H9 (cell line): ENCODE results near the gene TOR1AIP1. TPM values are rescaled to one million over a fixed set of nuclear protein-coding genes. Genes with fewer than 3 reads are reported as not detected.

ENCODE experiments used
- DNase-seq: peaks from one replicate; pipeline ENCODE4 v3.0.0-alpha.2; 2017
- H2AFZ ChIP-seq: one replicate; pipeline ENCODE4 v1.6.1; 2013; ENCODE audit warnings: mild to moderate bottlenecking, low read length, control low read depth, moderate library complexity
- H2AK5ac ChIP-seq: 2 replicates; pipeline ENCODE4 v1.6.1; 2013; ENCODE audit warnings: low read length, control low read depth, mixed read lengths; ENCODE audit not compliant: insufficient read length
- H2BK120ac ChIP-seq: one replicate; pipeline ENCODE4 v1.6.1; 2013; ENCODE audit warnings: low read depth, mild to moderate bottlenecking, low read length, control low read depth, inconsistent platforms; ENCODE audit not compliant: poor library complexity, severe bottlenecking
- H2BK12ac ChIP-seq: 2 replicates; pipeline ENCODE4 v1.6.1; 2013; ENCODE audit warnings: low read length, control low read depth, mixed read lengths, low read depth; ENCODE audit not compliant: insufficient read length
- H2BK15ac ChIP-seq: 2 replicates; pipeline ENCODE4 v1.6.1; 2013; ENCODE audit warnings: low read depth, low read length, control low read depth
- H2BK20ac ChIP-seq: one replicate; pipeline ENCODE4 v1.6.1; 2013; ENCODE audit warnings: low read depth, mild to moderate bottlenecking, low read length, control low read depth, inconsistent platforms; ENCODE audit not compliant: poor library complexity, severe bottlenecking
- H2BK5ac ChIP-seq: 2 replicates; pipeline ENCODE4 v1.6.1; 2013; ENCODE audit warnings: low read length, control low read depth, mixed read lengths; ENCODE audit not compliant: insufficient read length
- H3K14ac ChIP-seq: 2 replicates; pipeline ENCODE4 v1.6.1; 2013; ENCODE audit warnings: low read length, control low read depth; ENCODE audit not compliant: insufficient read depth
- H3K18ac ChIP-seq: 2 replicates; pipeline ENCODE4 v1.6.1; 2013; ENCODE audit warnings: low read depth, mild to moderate bottlenecking, mixed read lengths, low read length, control low read depth; ENCODE audit not compliant: insufficient read length
- H3K23ac ChIP-seq: 2 replicates; pipeline ENCODE4 v1.6.1; 2013; ENCODE audit warnings: low read length, control low read depth, mixed read lengths, low read depth; ENCODE audit not compliant: insufficient read length
- H3K23me2 ChIP-seq: 2 replicates; pipeline ENCODE4 v1.6.1; 2013; ENCODE audit warnings: low read depth, mild to moderate bottlenecking, mixed read lengths, low read length, control low read depth; ENCODE audit not compliant: insufficient read length, poor library complexity, severe bottlenecking
- H3K27ac ChIP-seq: 2 replicates; pipeline ENCODE4 v1.5.1; 2013; ENCODE audit warnings: low read length, control low read depth, mixed read lengths, low read depth; ENCODE audit not compliant: insufficient read length
- H3K27me3 ChIP-seq: 2 replicates; pipeline ENCODE4 v1.6.1; 2013; ENCODE audit warnings: low read length, control low read depth, inconsistent platforms; ENCODE audit not compliant: insufficient read depth
- H3K4ac ChIP-seq: 2 replicates; pipeline ENCODE4 v1.6.1; 2013; ENCODE audit warnings: low read depth, mild to moderate bottlenecking, control low read depth, inconsistent platforms, low read length, moderate library complexity
- H3K4me1 ChIP-seq: 2 replicates; pipeline ENCODE4 v1.6.1; 2013; ENCODE audit warnings: low read length, control low read depth, inconsistent platforms; ENCODE audit not compliant: insufficient read depth
- H3K4me2 ChIP-seq: 2 replicates; pipeline ENCODE4 v1.6.1; 2013; ENCODE audit warnings: low read length, control low read depth, mixed read lengths; ENCODE audit not compliant: insufficient read length, insufficient read depth
- H3K56ac ChIP-seq: 2 replicates; pipeline ENCODE4 v1.6.1; 2013; ENCODE audit warnings: low read depth, mild to moderate bottlenecking, mixed read lengths, low read length, control low read depth; ENCODE audit not compliant: insufficient read length
- H3K79me1 ChIP-seq: 2 replicates; pipeline ENCODE4 v1.6.1; 2013; ENCODE audit warnings: low read depth, mild to moderate bottlenecking, moderate library complexity, low read length, control low read depth, inconsistent platforms; ENCODE audit not compliant: insufficient read depth, poor library complexity, severe bottlenecking
- H3K79me2 ChIP-seq: 2 replicates; pipeline ENCODE4 v1.6.1; 2013; ENCODE audit warnings: low read length, control low read depth, inconsistent platforms; ENCODE audit not compliant: insufficient read depth
- H3K9ac ChIP-seq: 2 replicates; pipeline ENCODE4 v1.6.1; 2013; ENCODE audit warnings: low read length, control low read depth, mixed read lengths; ENCODE audit not compliant: insufficient read length; ENCODE audit errors: extremely low read depth
- H3K9me3 ChIP-seq: one replicate; pipeline ENCODE4 v1.6.1; 2013; ENCODE audit warnings: low read depth, low read length, inconsistent platforms; ENCODE audit not compliant: control insufficient read depth
- H3T11ph ChIP-seq: one replicate; pipeline ENCODE4 v1.6.1; 2013; ENCODE audit warnings: mild to moderate bottlenecking, low read length, control low read depth, inconsistent platforms
- H4K20me1 ChIP-seq: one replicate; pipeline ENCODE4 v1.6.1; 2013; ENCODE audit not compliant: control insufficient read depth, insufficient read length, insufficient read depth
- H4K5ac ChIP-seq: 2 replicates; pipeline ENCODE4 v1.6.1; 2013; ENCODE audit warnings: low read depth, mild to moderate bottlenecking, mixed read lengths, low read length, control low read depth; ENCODE audit not compliant: insufficient read length
- H4K8ac ChIP-seq: replicated peaks from 2 replicates; pipeline ENCODE4 v1.6.1; 2013; ENCODE audit warnings: low read length, control low read depth, mixed read lengths, low read depth; ENCODE audit not compliant: insufficient read length
- H4K91ac ChIP-seq: 2 replicates; pipeline ENCODE4 v1.6.1; 2013; ENCODE audit warnings: low read depth, mild to moderate bottlenecking, moderate library complexity, mixed read lengths, low read length, control low read depth; ENCODE audit not compliant: insufficient read length
- H3K27ac Mint-ChIP-seq, 3 experiments: 2 replicates in 2 of 3; 3 replicates in 1 of 3; pipeline ENCODE4 v1.8.0; 2020 to 2021; ENCODE audit warnings: mixed read lengths in 3 of 3, mild to moderate bottlenecking in 1 of 3, moderate library complexity in 1 of 3
- H3K27me3 Mint-ChIP-seq: 2 replicates; pipeline ENCODE4 v1.8.0; 2021; ENCODE audit warnings: low read depth, mild to moderate bottlenecking, moderate library complexity, mixed read lengths
- H3K36me3 Mint-ChIP-seq, 3 experiments: 2 replicates in 2 of 3; 3 replicates in 1 of 3; pipeline ENCODE4 v1.8.0; 2020 to 2021; ENCODE audit warnings: low read depth in 3 of 3, mixed read lengths in 3 of 3; ENCODE audit not compliant: insufficient read depth in 1 of 3
- H3K4me1 Mint-ChIP-seq, 2 experiments: 2 replicates each; pipeline ENCODE4 v1.8.0; 2020; ENCODE audit warnings: mixed read lengths in 2 of 2
- H3K4me3 Mint-ChIP-seq, 2 experiments: 2 replicates in 1 of 2; 3 replicates in 1 of 2; pipeline ENCODE4 v1.8.0; 2020 to 2021; ENCODE audit warnings: mild to moderate bottlenecking in 2 of 2, mixed read lengths in 2 of 2, moderate library complexity in 1 of 2
- H3K9me3 Mint-ChIP-seq, 2 experiments: 2 replicates in 1 of 2; 3 replicates in 1 of 2; pipeline ENCODE4 v1.8.0; 2020; ENCODE audit warnings: mild to moderate bottlenecking in 2 of 2, mixed read lengths in 2 of 2, moderate library complexity in 1 of 2
- WGBS: extraction: QIAGEN DNeasy Blood & Tissue Kit; methylation state at CpG from one replicate; pipeline ENCODE4 v1.1.7; 2013; ENCODE audit warnings: missing lambda C conversion rate, low lambda C conversion rate, mixed read lengths; ENCODE audit not compliant: insufficient read length; ENCODE audit errors: extremely low coverage; 5-methylcytosine and 5-hydroxymethylcytosine counted together
- total RNA-seq: library from RNA; stranded (reverse); gene quantifications from 2 replicates; pipeline ENCODE4 v1.2.1, GENCODE V29; 2021
- TF ChIP-seq, protein P1 (sequence below): fragments of 200-600 bp; sonication (generic); conservative IDR thresholded peaks from 3 replicates; pipeline ENCODE4 v1.8.0; 2021; ENCODE audit warnings: antibody characterized with exemption, mild to moderate bottlenecking

TOR1AIP1 gene
- total RNA-seq, 1 experiment from 2014 or later = 25.5 TPM

DNA sequence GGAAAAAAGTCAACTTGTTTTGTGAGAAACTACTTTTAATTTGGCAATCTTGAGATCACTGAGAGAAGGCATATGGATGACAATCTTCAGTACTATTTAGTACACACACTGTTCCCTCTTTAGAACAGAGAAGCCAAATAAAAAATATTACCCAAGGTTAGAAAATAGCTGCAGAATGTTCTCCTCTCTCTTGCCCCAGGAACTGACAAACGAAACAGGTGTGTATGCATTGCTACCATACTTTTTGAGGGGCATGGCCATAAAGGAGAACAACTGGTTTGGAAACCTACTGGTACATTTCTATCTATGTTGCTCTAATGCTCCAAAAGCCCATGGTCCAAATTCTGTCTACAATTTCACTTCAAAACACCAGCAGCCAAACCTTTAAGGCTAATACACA, 10.1 kb upstream of the TOR1AIP1 start:
- no peak overlapping the region for H3K4me3 Mint-ChIP-seq
- Histone ChIP-seq H2BK12ac (no peak overlapping the region), H4K5ac (no peak overlapping the region), H3K18ac (no peak overlapping the region), H3K56ac (no peak overlapping the region), H3T11ph (no peak overlapping the region), H2AFZ (no peak overlapping the region), H3K14ac (no peak overlapping the region), H3K4me2 (no peak overlapping the region), H3K9ac (no peak overlapping the region), H3K27ac (no peak overlapping the region), H3K79me2 (peaks cover 10% of the 10 kb centered on the region; the same call in 1 of the 2 replicates), H4K8ac (no peak overlapping the region), H4K20me1 (no peaks in the 10 kb centered on the region), H3K4ac (no peak overlapping the region), H3K79me1 (peaks cover 4% of the 10 kb centered on the region), H2BK5ac (no peak overlapping the region), H2BK120ac (no peak overlapping the region), H2BK15ac (no peak overlapping the region), H3K27me3 (no peaks in the 10 kb centered on the region), H3K23ac (no peak overlapping the region), H3K23me2 (peaks cover 2% of the 10 kb centered on the region), H3K9me3 (no peaks in the 10 kb centered on the region), H2BK20ac (no peak overlapping the region), H4K91ac (no peak overlapping the region), H3K4me1 (no peaks in the 10 kb centered on the region), H2AK5ac (no peak overlapping the region)
- no CpG with 5 or more reads among the region's 1 CpG for WGBS
- H3K36me3 Mint-ChIP-seq = peaks cover 10 to 48% (median 42%) of the 10 kb centered on the region in 3 experiments; a peak in 6 of 7 replicates
- peaks cover 11% of the 10 kb centered on the region in 2 experiments for H3K4me1 Mint-ChIP-seq
- DNase-seq = no peak
- no peaks in the 10 kb centered on the region for H3K9me3 Mint-ChIP-seq
- H3K27me3 Mint-ChIP-seq = no peaks in the 10 kb centered on the region
- no peak overlapping the region for H3K27ac Mint-ChIP-seq
- TF ChIP-seq, protein P1, sequence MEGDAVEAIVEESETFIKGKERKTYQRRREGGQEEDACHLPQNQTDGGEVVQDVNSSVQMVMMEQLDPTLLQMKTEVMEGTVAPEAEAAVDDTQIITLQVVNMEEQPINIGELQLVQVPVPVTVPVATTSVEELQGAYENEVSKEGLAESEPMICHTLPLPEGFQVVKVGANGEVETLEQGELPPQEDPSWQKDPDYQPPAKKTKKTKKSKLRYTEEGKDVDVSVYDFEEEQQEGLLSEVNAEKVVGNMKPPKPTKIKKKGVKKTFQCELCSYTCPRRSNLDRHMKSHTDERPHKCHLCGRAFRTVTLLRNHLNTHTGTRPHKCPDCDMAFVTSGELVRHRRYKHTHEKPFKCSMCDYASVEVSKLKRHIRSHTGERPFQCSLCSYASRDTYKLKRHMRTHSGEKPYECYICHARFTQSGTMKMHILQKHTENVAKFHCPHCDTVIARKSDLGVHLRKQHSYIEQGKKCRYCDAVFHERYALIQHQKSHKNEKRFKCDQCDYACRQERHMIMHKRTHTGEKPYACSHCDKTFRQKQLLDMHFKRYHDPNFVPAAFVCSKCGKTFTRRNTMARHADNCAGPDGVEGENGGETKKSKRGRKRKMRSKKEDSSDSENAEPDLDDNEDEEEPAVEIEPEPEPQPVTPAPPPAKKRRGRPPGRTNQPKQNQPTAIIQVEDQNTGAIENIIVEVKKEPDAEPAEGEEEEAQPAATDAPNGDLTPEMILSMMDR = no peak
